Stomach (tissue), 9 donors: Measurements from ENCODE around the gene TECPR1. TPM values are rescaled to one million over a fixed set of nuclear protein-coding genes. Genes with fewer than 3 reads are reported as not detected.

ENCODE experiments used
- DNase-seq, 2 donors: peaks; one replicate each; pipeline versions ENCODE4 v3.0.0 to v3.0.0-alpha.2; 2013 to 2019
- H3K27ac ChIP-seq, 5 donors: fragments of 200-600 bp in 4 of 5; sonication (generic) in 4 of 5; one replicate each; pipeline ENCODE4 v1.5.1; 2013 to 2019; ENCODE audit warnings: mild to moderate bottlenecking in 1 of 5, moderate library complexity in 1 of 5
- H3K27me3 ChIP-seq, 3 donors: fragments of 200-600 bp; sonication (generic); one replicate each; pipeline ENCODE4 v1.5.1; 2017 to 2019; ENCODE audit warnings: mixed run types in 1 of 3
- H3K36me3 ChIP-seq, 4 donors: fragments of 200-600 bp; sonication (generic); 1 replicate in 3 of 4; 2 replicates in 1 of 4; pipeline ENCODE4 v1.5.1; 2016 to 2019
- H3K4me1 ChIP-seq, 4 donors: fragments of 200-600 bp; sonication (generic); one replicate each; pipeline ENCODE4 v1.5.1; 2016 to 2019
- H3K4me3 ChIP-seq, 4 donors: fragments of 200-600 bp; sonication (generic) in 3 of 4; one replicate each; pipeline ENCODE4 v1.5.1; 2016 to 2019; ENCODE audit warnings: mild to moderate bottlenecking in 1 of 4
- H3K9me3 ChIP-seq, 4 donors: fragments of 200-600 bp; sonication (generic); one replicate each; pipeline ENCODE4 v1.5.1; 2016 to 2019
- EP300 ChIP-seq: sonication (generic); formaldehyde crosslinking; IDR thresholded peaks from one replicate; pipeline ENCODE4 v1.6.1; 2017; ENCODE audit warnings: antibody characterized with exemption
- POLR2A ChIP-seq, 4 donors: fragments of 450-650 bp; IDR thresholded peaks; one replicate each; pipeline ENCODE4 v1.6.1; 2016; ENCODE audit warnings: antibody characterized with exemption in 4 of 4, control low read depth in 2 of 4, mild to moderate bottlenecking in 1 of 4, moderate library complexity in 1 of 4
- POLR2AphosphoS5 ChIP-seq, 3 donors: sonication (generic); formaldehyde crosslinking; IDR thresholded peaks; one replicate each; pipeline ENCODE4 v1.6.1; 2016; ENCODE audit warnings: antibody characterized with exemption in 3 of 3
- WGBS, 5 donors: extraction: QIAGEN DNeasy Blood & Tissue Kit in 3 of 5; methylation state at CpG; one replicate each; pipeline versions ENCODE4 v1.1.5 to v1.1.7; 2013 to 2018; 5-methylcytosine and 5-hydroxymethylcytosine counted together
- intact Hi-C: fragments of 100-400 bp; cut with DNase I; formaldehyde crosslinking; loops from one replicate; pipeline ENCODE4 v1.15.1; 2023; ENCODE audit warnings: low total_unique reads
- polyA plus RNA-seq, 3 donors: library from polyadenylated mRNA; stranded (reverse); fragments of 200-250 nt; gene quantifications; one replicate each; pipeline ENCODE4 v1.2.3, GENCODE V29; 2013
- total RNA-seq, 5 donors: library from RNA; depleted of rRNA; stranded (reverse); fragments of >200 nt; gene quantifications; one replicate each; pipeline versions ENCODE4 v1.1.0 to v1.2.3, GENCODE V29; 2014 to 2016
- TF ChIP-seq, protein P1 (sequence below), 7 experiments: fragments of 450-650 bp in 4 of 7; fragments of 200-600 bp in 3 of 7; sonication (generic) in 3 of 7; IDR thresholded peaks; one replicate each; pipeline ENCODE4 v1.5.1; 2016 to 2019; ENCODE audit warnings: antibody characterized with exemption in 7 of 7, control low read depth in 2 of 7, mild to moderate bottlenecking in 1 of 7
- donor health status: healthy with polysubstance abuse.
- donor health status: Bipolar disorder and iron deficiency.
- donor health status: healthy.

The TECPR1 gene
- total and polyA plus RNA-seq, 8 donors, result 8.8 to 70.7 (median 28.8) TPM

DNA sequence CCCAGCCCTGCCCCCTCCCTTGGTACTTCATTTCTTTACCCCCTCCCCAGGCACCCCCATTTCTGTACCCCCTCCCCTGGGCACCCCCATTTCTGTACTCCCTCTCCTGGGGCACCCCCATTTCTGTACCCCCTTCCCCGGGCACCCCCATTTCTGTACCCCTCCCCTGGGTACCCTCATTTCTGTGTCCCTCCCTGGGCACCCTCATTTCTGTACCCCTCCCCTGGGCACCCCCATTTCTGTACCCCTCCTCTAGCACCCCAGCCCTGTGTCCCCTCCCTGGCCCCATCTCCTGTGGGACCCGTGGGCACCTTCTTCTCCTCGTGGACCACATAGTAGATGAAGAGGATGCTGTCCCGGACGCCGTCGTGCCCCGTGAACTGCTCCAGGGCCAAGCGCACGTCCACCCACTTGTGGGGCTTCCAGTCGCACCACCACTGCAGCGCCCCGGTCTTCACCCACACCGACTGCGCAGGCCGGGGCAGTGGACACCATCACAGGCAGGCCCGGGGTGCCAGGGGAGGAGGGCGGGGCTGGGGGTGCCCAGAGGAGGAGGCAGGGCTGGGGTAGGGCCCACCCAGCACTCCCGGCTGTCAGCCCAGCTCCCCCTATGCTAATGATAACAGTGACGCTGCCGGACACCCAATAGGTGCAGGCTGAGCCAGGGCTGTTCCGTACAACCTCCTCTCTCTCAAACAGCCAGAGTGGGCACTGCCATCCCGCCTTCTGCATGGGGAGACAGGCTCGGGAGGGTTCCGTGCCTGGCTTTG lies 20.4 kb downstream of the TECPR1 start:
- Histone ChIP-seq H3K4me3 (no peak overlapping the region), H3K27ac (no peak overlapping the region), H3K27me3 (no peaks in the 10 kb centered on the region), H3K4me1 (no peaks in the 10 kb centered on the region), H3K36me3 (peaks cover 6 to 96% (median 82%) of the 10 kb centered on the region in 4 donors), H3K9me3 (no peaks in the 10 kb centered on the region)
- intact Hi-C loops, result no loop called here
- 89 to 95% (median 92%) methylated on average over 3 to 25 of the region's 25 CpGs for WGBS, 5 donors
- TF ChIP-seq POLR2AphosphoS5 (IDR thresholded peaks at IDR 0.05), result no peak
- TF ChIP-seq, protein P1, sequence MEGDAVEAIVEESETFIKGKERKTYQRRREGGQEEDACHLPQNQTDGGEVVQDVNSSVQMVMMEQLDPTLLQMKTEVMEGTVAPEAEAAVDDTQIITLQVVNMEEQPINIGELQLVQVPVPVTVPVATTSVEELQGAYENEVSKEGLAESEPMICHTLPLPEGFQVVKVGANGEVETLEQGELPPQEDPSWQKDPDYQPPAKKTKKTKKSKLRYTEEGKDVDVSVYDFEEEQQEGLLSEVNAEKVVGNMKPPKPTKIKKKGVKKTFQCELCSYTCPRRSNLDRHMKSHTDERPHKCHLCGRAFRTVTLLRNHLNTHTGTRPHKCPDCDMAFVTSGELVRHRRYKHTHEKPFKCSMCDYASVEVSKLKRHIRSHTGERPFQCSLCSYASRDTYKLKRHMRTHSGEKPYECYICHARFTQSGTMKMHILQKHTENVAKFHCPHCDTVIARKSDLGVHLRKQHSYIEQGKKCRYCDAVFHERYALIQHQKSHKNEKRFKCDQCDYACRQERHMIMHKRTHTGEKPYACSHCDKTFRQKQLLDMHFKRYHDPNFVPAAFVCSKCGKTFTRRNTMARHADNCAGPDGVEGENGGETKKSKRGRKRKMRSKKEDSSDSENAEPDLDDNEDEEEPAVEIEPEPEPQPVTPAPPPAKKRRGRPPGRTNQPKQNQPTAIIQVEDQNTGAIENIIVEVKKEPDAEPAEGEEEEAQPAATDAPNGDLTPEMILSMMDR (IDR thresholded peaks at IDR 0.05), result no peak
- no peak for TF ChIP-seq EP300
- TF ChIP-seq POLR2A (IDR thresholded peaks at IDR 0.05), result no peak
- DNase-seq, result no peak

DNA sequence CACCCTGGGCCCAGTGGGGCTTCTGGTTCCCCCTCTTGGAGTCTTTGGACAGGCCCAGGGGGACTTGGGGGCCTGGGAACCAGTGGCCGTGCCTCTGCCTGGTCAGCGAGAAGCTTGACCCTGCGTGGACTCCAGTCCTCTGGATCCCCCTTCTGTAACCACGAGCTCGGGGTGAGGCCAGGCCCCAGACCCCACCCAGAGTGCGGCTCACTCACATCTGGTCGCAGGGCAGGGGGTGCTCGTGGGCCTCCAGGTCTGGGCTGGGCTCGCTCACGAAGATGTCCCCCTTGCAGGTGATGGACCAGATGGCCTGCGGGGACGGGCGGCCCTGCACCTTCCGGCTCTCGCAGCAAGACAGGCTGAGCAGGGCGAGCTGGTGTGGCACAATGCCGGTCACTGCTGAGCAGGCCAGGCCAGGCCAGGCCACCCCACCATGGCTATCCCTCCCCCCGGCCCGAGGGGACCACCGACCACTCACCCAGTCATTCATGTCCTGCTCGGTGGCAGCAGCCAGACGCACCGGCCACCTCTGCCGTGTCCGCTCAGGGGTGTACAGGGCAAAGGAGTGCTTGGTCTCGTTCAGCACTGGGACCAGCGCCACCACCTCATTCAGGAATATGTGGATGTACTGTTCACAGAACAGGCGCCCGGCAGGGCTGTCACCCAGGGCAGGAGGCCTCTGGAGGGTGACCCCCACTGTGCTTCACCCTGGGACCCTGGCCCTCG lies 21.1 kb downstream of the TECPR1 start:
- H3K9me3 ChIP-seq, result no peaks in the 10 kb centered on the region
- H3K27me3 ChIP-seq, result no peaks in the 10 kb centered on the region
- intact Hi-C loops, result no loop called here
- H3K36me3 ChIP-seq, result peaks cover 6 to 96% (median 83%) of the 10 kb centered on the region in 4 donors
- H3K27ac ChIP-seq, result no peak overlapping the region
- no peak overlapping the region for H3K4me3 ChIP-seq
- TF ChIP-seq, protein P1 (IDR thresholded peaks at IDR 0.05), result no peak
- TF ChIP-seq POLR2AphosphoS5 (IDR thresholded peaks at IDR 0.05) (no peak), POLR2A (IDR thresholded peaks at IDR 0.05) (no peak), EP300 (no peak)
- DNase-seq, result no peak
- WGBS, 5 donors, result 93 to 96% (median 95%) methylated on average over 19 to 30 of the region's 30 CpGs
- no peaks in the 10 kb centered on the region for H3K4me1 ChIP-seq

DNA sequence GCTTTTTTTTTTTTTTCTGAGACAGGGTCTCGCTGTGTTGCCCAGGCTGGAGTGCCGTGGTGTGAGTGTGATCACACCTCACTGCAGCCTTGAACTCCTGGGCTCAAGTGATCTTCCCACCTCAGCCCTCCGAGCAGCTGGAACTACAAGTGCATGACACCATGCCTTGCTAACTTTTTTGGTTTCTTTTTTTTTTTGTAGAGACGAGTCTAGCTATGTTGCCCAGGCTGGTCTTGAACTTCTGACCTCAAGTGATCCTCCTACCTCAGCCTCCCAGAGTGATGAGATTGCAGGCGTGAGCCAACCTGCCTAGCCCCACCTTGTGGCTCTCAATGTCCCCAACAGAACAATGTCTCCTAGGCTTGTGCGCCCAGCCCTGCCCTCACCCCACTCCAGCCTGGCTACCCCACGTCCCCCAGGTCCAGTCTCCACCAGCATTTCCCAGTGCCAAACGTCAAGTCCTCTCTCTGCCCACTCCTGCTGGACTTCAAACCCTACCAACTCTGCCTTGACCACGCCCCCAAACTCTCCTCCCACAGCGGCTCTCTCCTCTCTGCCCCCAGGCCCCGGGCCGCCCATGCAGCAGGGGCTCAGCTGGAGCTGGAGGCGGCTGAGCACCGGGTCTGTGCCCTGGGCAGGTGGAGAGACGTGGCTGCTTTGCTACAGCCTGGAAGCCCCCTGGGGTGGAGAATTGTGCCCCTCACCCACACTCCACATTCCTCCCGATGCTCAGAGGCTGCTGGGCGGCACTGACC lies 21.9 kb downstream of the TECPR1 start:
- Histone ChIP-seq H3K9me3 (no peaks in the 10 kb centered on the region), H3K4me1 (no peaks in the 10 kb centered on the region), H3K27ac (no peak overlapping the region), H3K4me3 (no peak overlapping the region), H3K27me3 (no peaks in the 10 kb centered on the region), H3K36me3 (peaks cover 6 to 98% (median 87%) of the 10 kb centered on the region in 4 donors)
- TF ChIP-seq, protein P1 (IDR thresholded peaks at IDR 0.05), result no peak
- TF ChIP-seq POLR2A (IDR thresholded peaks at IDR 0.05) (no peak), POLR2AphosphoS5 (IDR thresholded peaks at IDR 0.05) (no peak), EP300 (no peak)
- intact Hi-C loops, result no loop called here
- DNase-seq, result no peak
- WGBS, 5 donors, result 83 to 90% (median 88%) methylated on average over 14 to 17 of the region's 17 CpGs

DNA sequence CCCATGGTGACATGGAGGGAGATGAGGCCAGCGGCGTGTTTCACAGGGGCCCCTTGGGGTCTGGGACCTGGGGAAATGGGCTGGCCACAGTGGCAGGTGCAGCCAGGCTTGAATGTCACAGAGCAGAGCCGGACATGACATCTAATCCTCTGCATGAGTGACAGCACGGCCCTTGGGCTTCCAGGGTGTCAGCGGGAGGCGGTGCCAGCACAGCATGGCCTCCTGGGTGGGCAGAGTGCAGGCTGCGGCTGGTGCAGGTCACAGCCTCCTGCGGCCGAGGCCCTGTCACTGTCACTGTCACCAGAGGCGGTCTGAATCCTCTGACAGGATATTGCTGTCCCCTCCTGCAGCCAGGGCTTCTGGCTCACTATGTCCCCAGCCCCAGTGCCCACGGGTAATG lies 22.6 kb downstream of the TECPR1 start:
- peaks cover 9 to 98% (median 93%) of the 10 kb centered on the region in 4 donors for H3K36me3 ChIP-seq
- DNase-seq, result no peak
- no peaks in the 10 kb centered on the region for H3K27me3 ChIP-seq
- WGBS, 5 donors, result 89 to 100% (median 94%) methylated on average over 2 to 11 of the region's 11 CpGs
- no peak overlapping the region for H3K4me3 ChIP-seq
- TF ChIP-seq, protein P1 (IDR thresholded peaks at IDR 0.05), result no peak
- TF ChIP-seq POLR2AphosphoS5 (IDR thresholded peaks at IDR 0.05), result no peak
- TF ChIP-seq POLR2A (IDR thresholded peaks at IDR 0.05), result no peak
- TF ChIP-seq EP300, result no peak
- H3K9me3 ChIP-seq, result no peaks in the 10 kb centered on the region
- H3K4me1 ChIP-seq, result peaks cover 0 to under 1% (median 0%) of the 10 kb centered on the region in 4 donors
- intact Hi-C loops, result no loop called here
- no peak overlapping the region for H3K27ac ChIP-seq
